Neuronal stem cell (in vitro differentiated cells): ENCODE measurements around the gene CUBN.

Experiments used
- DNase-seq: peaks from one replicate; pipeline ENCODE4 v3.0.0-alpha.2; 2013; ENCODE audit warnings: low spot score
- H2AFZ ChIP-seq: one replicate; pipeline ENCODE4 v1.6.1; 2013; ENCODE audit warnings: mild to moderate bottlenecking, low read length, inconsistent platforms
- H2AK5ac ChIP-seq: 2 replicates; pipeline ENCODE4 v1.6.1; 2013; ENCODE audit warnings: low read depth, mild to moderate bottlenecking, inconsistent platforms, low read length, moderate library complexity, mixed read lengths
- H2BK120ac ChIP-seq: 2 replicates; pipeline ENCODE4 v1.6.1; 2013; ENCODE audit warnings: low read depth, mild to moderate bottlenecking, inconsistent platforms, low read length, moderate library complexity, mixed read lengths
- H2BK12ac ChIP-seq: one replicate; pipeline ENCODE4 v1.6.1; 2013; ENCODE audit warnings: low read length, inconsistent platforms
- H2BK15ac ChIP-seq: 2 replicates; pipeline ENCODE4 v1.6.1; 2013; ENCODE audit warnings: mild to moderate bottlenecking, low read length, inconsistent platforms, mixed read lengths
- H2BK5ac ChIP-seq: one replicate; pipeline ENCODE4 v1.6.1; 2013; ENCODE audit warnings: inconsistent platforms, mild to moderate bottlenecking, low read length, moderate library complexity
- H3K14ac ChIP-seq: one replicate; pipeline ENCODE4 v1.6.1; 2013; ENCODE audit warnings: low read length, inconsistent platforms
- H3K18ac ChIP-seq: 2 replicates; pipeline ENCODE4 v1.6.1; 2013; ENCODE audit warnings: low read length, inconsistent platforms
- H3K23ac ChIP-seq: 2 replicates; pipeline ENCODE4 v1.6.1; 2013; ENCODE audit warnings: low read depth, mild to moderate bottlenecking, mixed read lengths, low read length, inconsistent platforms; ENCODE audit not compliant: poor library complexity
- H3K27ac ChIP-seq: replicated peaks from 3 replicates; pipeline ENCODE4 v1.5.1; 2013; ENCODE audit warnings: low read length, inconsistent platforms
- H3K27me3 ChIP-seq, 3 experiments: 2 replicates each; pipeline ENCODE4 v1.6.1; 2013; ENCODE audit warnings: low read length in 3 of 3, mild to moderate bottlenecking in 2 of 3, inconsistent platforms in 1 of 3, low read depth in 1 of 3, mixed read lengths in 1 of 3, moderate library complexity in 1 of 3; ENCODE audit not compliant: control insufficient read depth in 3 of 3, insufficient read depth in 3 of 3
- H3K36me3 ChIP-seq, 2 donors: replicated peaks in 1 of 2; 2 replicates each; pipeline ENCODE4 v1.6.1; 2013; ENCODE audit warnings: low read length in 2 of 2; ENCODE audit not compliant: control insufficient read depth in 2 of 2, insufficient read depth in 2 of 2
- H3K4ac ChIP-seq: 2 replicates; pipeline ENCODE4 v1.6.1; 2013; ENCODE audit warnings: inconsistent platforms, mild to moderate bottlenecking, low read length, moderate library complexity
- H3K4me1 ChIP-seq, 2 donors: 1 replicate in 1 of 2; 2 replicates in 1 of 2; pipeline ENCODE4 v1.6.1; 2013; ENCODE audit warnings: low read length in 2 of 2, low read depth in 1 of 2; ENCODE audit not compliant: control insufficient read depth in 2 of 2, insufficient read depth in 1 of 2
- H3K4me2 ChIP-seq: one replicate; pipeline ENCODE4 v1.6.1; 2013; ENCODE audit warnings: mild to moderate bottlenecking, low read length, inconsistent platforms; ENCODE audit not compliant: insufficient read depth, poor library complexity, severe bottlenecking
- H3K4me3 ChIP-seq, 2 donors: 2 replicates each; pipeline ENCODE4 v1.5.1; 2013; ENCODE audit warnings: low read length in 2 of 2, mild to moderate bottlenecking in 2 of 2, inconsistent platforms in 1 of 2, moderate library complexity in 1 of 2
- H3K79me1 ChIP-seq: one replicate; pipeline ENCODE4 v1.6.1; 2013; ENCODE audit warnings: low read depth, mild to moderate bottlenecking, inconsistent platforms, low read length, moderate library complexity
- H3K9ac ChIP-seq: one replicate; pipeline ENCODE4 v1.6.1; 2013; ENCODE audit warnings: mild to moderate bottlenecking, low read depth, low read length, inconsistent platforms; ENCODE audit not compliant: poor library complexity
- H3K9me3 ChIP-seq, 2 donors: replicated peaks in 1 of 2; 2 replicates each; pipeline versions ENCODE3 to v1.6.1; 2013; ENCODE audit warnings: low read length in 2 of 2, mild to moderate bottlenecking in 2 of 2, inconsistent platforms in 1 of 2, low read depth in 1 of 2, mixed read lengths in 1 of 2, moderate library complexity in 1 of 2; ENCODE audit not compliant: control insufficient read depth in 2 of 2, insufficient read depth in 1 of 2
- H4K8ac ChIP-seq: one replicate; pipeline ENCODE4 v1.6.1; 2013; ENCODE audit warnings: low read depth, mild to moderate bottlenecking, inconsistent platforms, low read length, moderate library complexity
- H4K91ac ChIP-seq: one replicate; pipeline ENCODE4 v1.6.1; 2013; ENCODE audit warnings: low read length, low read depth, mild to moderate bottlenecking, inconsistent platforms; ENCODE audit not compliant: poor library complexity
- WGBS, 2 donors: extraction: QIAGEN DNeasy Blood & Tissue Kit; methylation state at CpG; one replicate each; pipeline ENCODE4 v1.1.7; 2013; ENCODE audit warnings: missing lambda C conversion rate in 2 of 2, mixed read lengths in 1 of 2; ENCODE audit not compliant: insufficient read length in 2 of 2, insufficient replicate concordance in 1 of 2; ENCODE audit errors: extremely low coverage in 2 of 2; 5-methylcytosine and 5-hydroxymethylcytosine counted together

The CUBN gene

GRCh38 chr10:16788778-16789177, 340.8 kb downstream of the CUBN start:
- Histone ChIP-seq H3K23ac (no peak overlapping the region), H3K4me1 (peaks cover 8 to 9% of the 10 kb centered on the region in 2 donors), H2BK12ac (no peak overlapping the region), H2BK5ac (no peak overlapping the region), H3K4ac (no peak overlapping the region), H3K14ac (no peak overlapping the region), H3K9me3 (no peaks in the 10 kb centered on the region), H3K79me1 (no peaks in the 10 kb centered on the region), H3K27me3 (no peaks in the 10 kb centered on the region), H2BK120ac (no peak overlapping the region), H3K4me3 (no peak overlapping the region), H3K18ac (no peak overlapping the region), H3K36me3 (no peaks in the 10 kb centered on the region), H2AK5ac (no peak overlapping the region), H2AFZ (peak overlapping the region; percentile 42), H4K91ac (no peak overlapping the region), H2BK15ac (no peak overlapping the region), H4K8ac (no peak overlapping the region), H3K9ac (no peak overlapping the region), H3K27ac (peak overlapping the region; percentile 68), H3K4me2 (no peak overlapping the region)
- no CpG with 5 or more reads among the region's 3 CpGs for WGBS, 2 donors
- peak; percentile 21 for DNase-seq

- no peak overlapping the region for H3K4me2 ChIP-seq
- no peaks in the 10 kb centered on the region for H3K36me3 ChIP-seq
- no peak overlapping the region for H3K4me3 ChIP-seq
- H4K91ac ChIP-seq, result no peak overlapping the region
- H3K9me3 ChIP-seq, result no peaks in the 10 kb centered on the region
- H2BK120ac ChIP-seq, result no peak overlapping the region
- no peak overlapping the region for H3K9ac ChIP-seq
- H3K79me1 ChIP-seq, result no peaks in the 10 kb centered on the region
- H2BK15ac ChIP-seq, result no peak overlapping the region
- H2BK12ac ChIP-seq, result no peak overlapping the region
- H2AFZ ChIP-seq, result no peak overlapping the region
- no peaks in the 10 kb centered on the region for H3K27me3 ChIP-seq
- H3K4me1 ChIP-seq, result peaks cover 8 to 9% of the 10 kb centered on the region in 2 donors
- H3K4ac ChIP-seq, result no peak overlapping the region
- no peak overlapping the region for H2BK5ac ChIP-seq
- DNase-seq, result no peak
- no peak overlapping the region for H3K14ac ChIP-seq
- WGBS, 2 donors, result no CpG with 5 or more reads among the region's 6 CpGs
- no peak overlapping the region for H2AK5ac ChIP-seq
- no peak overlapping the region for H3K18ac ChIP-seq
- H3K27ac ChIP-seq, result no peak overlapping the region
- H4K8ac ChIP-seq, result no peak overlapping the region
- no peak overlapping the region for H3K23ac ChIP-seq
Measured at GRCh38 chr10:16788125-16788524, 341.5 kb downstream of the CUBN start.

- H2BK120ac ChIP-seq, result no peak overlapping the region
- H3K79me1 ChIP-seq, result no peaks in the 10 kb centered on the region
- H4K91ac ChIP-seq, result no peak overlapping the region
- H2BK5ac ChIP-seq, result no peak overlapping the region
- no peak overlapping the region for H3K4ac ChIP-seq
- no peak overlapping the region for H2BK12ac ChIP-seq
- peaks cover 8 to 9% of the 10 kb centered on the region in 2 donors for H3K4me1 ChIP-seq
- H4K8ac ChIP-seq, result no peak overlapping the region
- H3K4me3 ChIP-seq, result no peak overlapping the region
- no peak overlapping the region for H3K4me2 ChIP-seq
- no peak overlapping the region for H3K23ac ChIP-seq
- H2AFZ ChIP-seq, result no peak overlapping the region
- peak overlapping the region; percentile 93 for H2AK5ac ChIP-seq
- H3K14ac ChIP-seq, result no peak overlapping the region
- H3K9me3 ChIP-seq, result no peaks in the 10 kb centered on the region
- H3K36me3 ChIP-seq, result no peaks in the 10 kb centered on the region
- no CpG with 5 or more reads among the region's 12 CpGs for WGBS, 2 donors
- H3K27me3 ChIP-seq, result no peaks in the 10 kb centered on the region
- DNase-seq, result no peak
- H3K27ac ChIP-seq, result no peak overlapping the region
- H3K18ac ChIP-seq, result peak overlapping the region; percentile 84
- H3K9ac ChIP-seq, result no peak overlapping the region
- H2BK15ac ChIP-seq, result peak overlapping the region; percentile 68
Measured at GRCh38 chr10:16787361-16787791, 342.2 kb downstream of the CUBN start.

GRCh38 chr10:16780338-16780880, 349.2 kb downstream of the CUBN start:
- no peak overlapping the region for H4K8ac ChIP-seq
- H3K4ac ChIP-seq, result no peak overlapping the region
- no peak for DNase-seq
- WGBS, 2 donors, result no CpG with 5 or more reads among the region's 7 CpGs
- H3K27me3 ChIP-seq, result no peaks in the 10 kb centered on the region
- no peak overlapping the region for H3K4me3 ChIP-seq
- no peak overlapping the region for H4K91ac ChIP-seq
- H2BK15ac ChIP-seq, result no peak overlapping the region
- no peak overlapping the region for H2BK120ac ChIP-seq
- no peak overlapping the region for H3K18ac ChIP-seq
- H3K27ac ChIP-seq, result no peak overlapping the region
- H2BK5ac ChIP-seq, result no peak overlapping the region
- H3K9ac ChIP-seq, result no peak overlapping the region
- no peak overlapping the region for H3K14ac ChIP-seq
- H2BK12ac ChIP-seq, result no peak overlapping the region
- peaks cover 0 to 3% of the 10 kb centered on the region in 2 donors for H3K4me1 ChIP-seq
- H3K4me2 ChIP-seq, result no peak overlapping the region
- H2AFZ ChIP-seq, result no peak overlapping the region
- no peaks in the 10 kb centered on the region for H3K9me3 ChIP-seq
- no peaks in the 10 kb centered on the region for H3K79me1 ChIP-seq
- H3K23ac ChIP-seq, result no peak overlapping the region
- no peaks in the 10 kb centered on the region for H3K36me3 ChIP-seq
- H2AK5ac ChIP-seq, result no peak overlapping the region
